Keratinocyte (primary cell): ENCODE measurements around the gene ZBP1. TPM values are rescaled to one million over a fixed set of nuclear protein-coding genes. Genes with fewer than 3 reads are reported as not detected.

ENCODE experiments used
- DNase-seq: peaks from one replicate; pipeline ENCODE4 v3.0.0-alpha.2; 2011; ENCODE audit warnings: low read depth, missing footprints, low spot score
- FAIRE-seq: peaks from 2 replicates; lab custom pipeline; 2011; peaks lifted over from hg19 to GRCh38; lab: Jason Lieb, UNC
- H2AFZ ChIP-seq: 2 replicates; pipeline ENCODE4 v1.6.0; 2012; ENCODE audit warnings: low read length, control low read depth, inconsistent platforms; ENCODE audit not compliant: control insufficient read depth
- H3K27ac ChIP-seq: 2 replicates; pipeline ENCODE4 v1.5.1; 2011; ENCODE audit warnings: low read length; ENCODE audit not compliant: control insufficient read depth, insufficient read depth
- H3K27me3 ChIP-seq: 3 replicates; pipeline ENCODE4 v1.6.0; 2011; ENCODE audit warnings: low read length; ENCODE audit not compliant: control insufficient read depth, insufficient read depth; ENCODE audit errors: extremely low read depth
- H3K36me3 ChIP-seq, 2 experiments: 2 replicates in 1 of 2; 3 replicates in 1 of 2; pipeline ENCODE4 v1.5.1; 2011; ENCODE audit warnings: low read length in 2 of 2, mild to moderate bottlenecking in 1 of 2; ENCODE audit not compliant: control insufficient read depth in 2 of 2, insufficient read depth in 2 of 2; ENCODE audit errors: extremely low read depth in 1 of 2
- H3K4me1 ChIP-seq: 3 replicates; pipeline ENCODE4 v1.5.1; 2011; ENCODE audit warnings: low read length; ENCODE audit not compliant: control insufficient read depth, insufficient read depth; ENCODE audit errors: extremely low read depth
- H3K4me2 ChIP-seq: 3 replicates; pipeline ENCODE4 v1.6.0; 2011; ENCODE audit warnings: low read depth, low read length; ENCODE audit not compliant: control insufficient read depth, insufficient read depth; ENCODE audit errors: extremely low read depth
- H3K4me3 ChIP-seq, 3 experiments: fragments of 200-600 bp in 1 of 3; sonication (generic) in 1 of 3; 2 replicates in 2 of 3; 3 replicates in 1 of 3; pipeline ENCODE4 v1.5.1; 2011 to 2016; ENCODE audit warnings: low read length in 3 of 3, mild to moderate bottlenecking in 3 of 3, control low read depth in 2 of 3, inconsistent platforms in 1 of 3, low read depth in 1 of 3, mixed read lengths in 1 of 3, mixed run types in 1 of 3, moderate library complexity in 1 of 3; ENCODE audit not compliant: control insufficient read depth in 2 of 3, insufficient read depth in 2 of 3; ENCODE audit errors: extremely low read depth in 1 of 3
- H3K79me2 ChIP-seq: 2 replicates; pipeline ENCODE4 v1.6.0; 2012; ENCODE audit warnings: low read length; ENCODE audit not compliant: control insufficient read depth, insufficient read depth
- H3K9ac ChIP-seq: 3 replicates; pipeline ENCODE4 v1.6.0; 2011; ENCODE audit warnings: low read length; ENCODE audit not compliant: control insufficient read depth, insufficient read depth; ENCODE audit errors: extremely low read depth
- H3K9me1 ChIP-seq: 3 replicates; pipeline ENCODE4 v1.6.0; 2011; ENCODE audit warnings: low read length; ENCODE audit not compliant: control insufficient read depth, insufficient read depth; ENCODE audit errors: extremely low read depth
- H3K9me3 ChIP-seq: 2 replicates; pipeline ENCODE4 v1.5.1; 2012; ENCODE audit warnings: low read depth, low read length; ENCODE audit not compliant: control insufficient read depth
- H4K20me1 ChIP-seq: 3 replicates; pipeline ENCODE4 v1.6.0; 2011; ENCODE audit warnings: low read length; ENCODE audit not compliant: control insufficient read depth, insufficient read depth; ENCODE audit errors: extremely low read depth
- CTCF ChIP-seq, 3 experiments: IDR thresholded peaks in 1 of 3; conservative IDR thresholded peaks in 1 of 3; optimal IDR thresholded peaks in 1 of 3; 2 replicates in 2 of 3; 3 replicates in 1 of 3; pipeline versions ENCODE3 to v1.5.1; 2011; ENCODE audit warnings: low read length in 3 of 3, mild to moderate bottlenecking in 3 of 3, moderate library complexity in 2 of 3, control low read depth in 1 of 3, inconsistent platforms in 1 of 3; ENCODE audit not compliant: insufficient read depth in 2 of 3; ENCODE audit errors: extremely low read depth in 1 of 3
- EZH2 ChIP-seq: IDR thresholded peaks from one replicate; pipeline ENCODE4 v1.6.1; 2012; ENCODE audit warnings: inconsistent platforms, mild to moderate bottlenecking, low read length, moderate library complexity
- dilution Hi-C: fragments of 300-500 bp; cut with MboI; formaldehyde crosslinking; loops from one replicate; pipeline ENCODE4 v1.7.0; 2020; ENCODE audit warnings: low sequenced_read_pairs; ENCODE audit not compliant: extremely low pct_ligation_motif_present
- polyA plus RNA-seq, 5 experiments: library from polyadenylated mRNA; depleted of rRNA in 3 of 5; stranded (reverse) in 3 of 5; stranded (forward) in 1 of 5; unstranded in 1 of 5; fragments of >200 nt; gene quantifications; 1 replicate in 1 of 5; 2 replicates in 3 of 5; 3 replicates in 1 of 5; pipeline versions ENCODE4 v1.2.1 to v1.2.3, GENCODE V29; 2011 to 2012; ENCODE audit warnings: missing spikeins in 2 of 5, low read depth in 1 of 5, low replicate concordance in 1 of 5

ZBP1 gene
- polyA plus RNA-seq, 1 donor (not counting 4 experiments of a cell fraction or from before 2014, with no cell fraction given), result 0.08 TPM

- FAIRE-seq (no peak), DNase-seq (no peak)
- Histone ChIP-seq H3K9me1 (no peaks in the 10 kb centered on the region), H2AFZ (no peak overlapping the region), H3K36me3 (no peaks in the 10 kb centered on the region), H3K4me3 (no peak overlapping the region), H4K20me1 (no peaks in the 10 kb centered on the region), H3K27me3 (peaks cover 51% of the 10 kb centered on the region), H3K4me2 (no peak overlapping the region), H3K9ac (no peak overlapping the region), H3K27ac (no peak overlapping the region), H3K4me1 (no peaks in the 10 kb centered on the region), H3K79me2 (no peaks in the 10 kb centered on the region), H3K9me3 (no peaks in the 10 kb centered on the region)
- dilution Hi-C loops, result no loop called here
- TF ChIP-seq CTCF (optimal IDR thresholded peaks at IDR 0.05 in 1 of 3, IDR thresholded peaks at IDR 0.05 in 1 of 3, conservative IDR thresholded peaks at IDR 0.05 in 1 of 3; ENCODE audit: extremely low read depth in 1 of 3, insufficient read depth in 2 of 3, low read length in 3 of 3) (no peak), EZH2 (no peak)
Measured at GRCh38 chr20:57564951-57565642, 55.1 kb downstream of the ZBP1 start.

GRCh38 chr20:57564180-57564802 lies 55.9 kb downstream of the ZBP1 start:
- Histone ChIP-seq H3K4me1 (no peaks in the 10 kb centered on the region), H3K9me1 (no peaks in the 10 kb centered on the region), H3K27ac (no peak overlapping the region), H3K9me3 (no peaks in the 10 kb centered on the region), H3K4me3 (no peak overlapping the region), H3K9ac (no peak overlapping the region), H3K4me2 (no peak overlapping the region), H2AFZ (no peak overlapping the region), H3K27me3 (peaks cover 58% of the 10 kb centered on the region), H3K79me2 (no peaks in the 10 kb centered on the region), H4K20me1 (no peaks in the 10 kb centered on the region), H3K36me3 (no peaks in the 10 kb centered on the region)
- TF ChIP-seq EZH2 (no peak), CTCF (optimal IDR thresholded peaks at IDR 0.05 in 1 of 3, IDR thresholded peaks at IDR 0.05 in 1 of 3, conservative IDR thresholded peaks at IDR 0.05 in 1 of 3; ENCODE audit: extremely low read depth in 1 of 3, insufficient read depth in 2 of 3, low read length in 3 of 3) (no peak)
- dilution Hi-C loops, result no loop called here
- FAIRE-seq, result no peak
- DNase-seq, result no peak
